ENCODE measurements around the gene ROBO3. TPM values are rescaled to one million over a fixed set of nuclear protein-coding genes. Genes with fewer than 3 reads are reported as not detected.
A peak's percentile ranks its signal among the peaks of the same experiment; 100 is the strongest.

ROBO3 gene
- polyA plus RNA-seq, 1 donor: 17.3 TPM

DNA sequence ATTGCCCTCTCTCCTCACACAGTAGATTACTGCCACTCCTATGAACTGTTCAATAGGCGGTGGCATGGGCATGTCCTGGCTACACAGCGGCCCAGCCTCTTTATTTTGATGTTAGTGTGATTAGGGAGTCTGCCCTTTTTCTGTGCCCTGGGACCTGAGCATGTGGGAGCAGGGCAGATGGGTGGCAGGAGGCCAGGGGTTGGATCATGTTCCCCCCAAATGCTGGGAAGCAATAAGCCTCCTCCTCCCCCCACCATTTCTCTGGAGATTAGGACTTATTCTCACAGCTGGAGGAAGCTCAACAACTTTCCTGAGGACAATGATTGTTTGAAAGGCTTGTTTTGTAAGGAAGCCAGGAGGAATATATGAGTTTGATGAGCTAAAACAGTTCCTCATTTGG lies 54.7 kb downstream of the ROBO3 start:
- H3K36me3 ChIP-seq (ENCODE audit: control insufficient read depth, insufficient read depth, low read length): no peaks in the 10 kb centered on the region
- WGBS (ENCODE audit: insufficient coverage, low lambda C conversion rate): no CpG with 5 or more reads among the region's 2 CpGs
- no peak overlapping the region for H3K27ac ChIP-seq (ENCODE audit: low read length)

DNA sequence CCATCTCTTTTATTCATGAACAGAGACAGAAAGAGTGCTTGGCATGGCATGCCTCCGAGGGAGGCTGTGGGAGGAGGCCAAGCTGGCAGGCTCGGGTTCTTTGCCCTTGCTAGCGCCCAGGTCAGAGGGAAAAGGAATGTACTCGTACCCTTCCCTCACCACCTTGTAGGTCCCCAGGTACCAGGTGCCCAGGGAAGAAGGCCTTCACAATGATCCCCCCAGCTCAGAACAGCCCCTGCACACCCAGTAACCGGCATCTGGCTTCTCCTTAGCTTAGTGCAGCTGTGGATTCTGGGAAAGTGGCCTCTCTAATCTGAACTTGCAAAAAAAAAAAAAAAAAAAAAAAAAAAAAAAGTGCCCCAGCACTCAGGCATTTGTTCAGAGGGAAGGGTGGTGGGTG lies 55.1 kb downstream of the ROBO3 start:
- H3K36me3 ChIP-seq (ENCODE audit: control insufficient read depth, insufficient read depth, low read length): no peaks in the 10 kb centered on the region
- peaks cover 3% of the 10 kb centered on the region for H3K9me3 ChIP-seq (ENCODE audit: control insufficient read depth, low read depth, low read length)
- no CpG with 5 or more reads among the region's 5 CpGs for whole genome bisulfite sequencing (ENCODE audit: insufficient coverage, low lambda C conversion rate)
- peaks cover 53% of the 10 kb centered on the region for H3K27me3 ChIP-seq (ENCODE audit: control insufficient read depth, insufficient read depth, low read length)
- no peak overlapping the region for H3K4me3 ChIP-seq (ENCODE audit: low read length)
- DNase-seq: no peak
- peaks cover 4% of the 10 kb centered on the region for H3K4me1 ChIP-seq (ENCODE audit: control insufficient read depth, insufficient read depth, low read length)
- no peak overlapping the region for H3K27ac ChIP-seq (ENCODE audit: low read length)

More for the DNA sequence above, 54.7 kb downstream of the ROBO3 start:
- Histone ChIP-seq H3K27me3 (ENCODE audit: control insufficient read depth, insufficient read depth, low read length) (peaks cover 53% of the 10 kb centered on the region), H3K4me3 (ENCODE audit: low read length) (no peak overlapping the region), H3K4me1 (ENCODE audit: control insufficient read depth, insufficient read depth, low read length) (peaks cover 4% of the 10 kb centered on the region), H3K9me3 (ENCODE audit: control insufficient read depth, low read depth, low read length) (peaks cover 3% of the 10 kb centered on the region)
- DNase-seq: no peak

DNA sequence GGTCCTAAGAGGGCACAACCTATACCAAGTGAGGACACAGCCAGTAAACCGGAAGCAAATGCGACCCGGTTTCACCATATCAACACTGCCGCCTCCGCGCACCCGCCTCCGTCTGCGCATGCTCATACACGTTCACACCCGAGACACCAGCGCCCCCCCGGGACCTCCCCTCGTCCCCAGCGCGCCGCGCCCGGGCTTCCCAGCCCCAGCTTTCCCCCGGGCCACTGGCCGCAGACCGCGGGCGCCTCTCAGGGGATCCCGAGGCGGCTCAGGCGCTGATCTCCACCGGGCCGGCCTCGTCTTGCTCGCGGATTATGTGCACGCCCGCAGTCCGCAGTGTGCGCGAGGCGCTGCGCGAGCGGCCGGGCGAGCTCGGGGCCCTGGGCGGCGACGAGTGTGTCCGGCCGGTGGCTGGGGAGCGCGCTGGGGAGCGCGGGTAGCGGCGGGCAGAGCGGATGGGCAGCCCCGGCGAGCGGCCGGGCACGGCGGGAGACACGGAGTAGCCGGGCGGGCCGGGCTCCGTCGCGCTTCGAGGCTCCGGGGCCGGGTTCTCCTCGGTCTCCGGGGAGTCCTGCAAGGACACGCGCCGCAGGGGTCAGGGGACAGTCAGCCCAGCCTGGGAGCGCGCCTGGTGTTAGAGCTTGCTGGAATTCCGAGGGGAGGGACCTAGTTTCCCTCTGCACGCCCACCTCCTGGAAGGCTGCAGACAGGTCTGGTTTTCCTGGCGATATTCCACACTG lies 55.8 kb downstream of the ROBO3 start:
- no CpG with 5 or more reads among the region's 82 CpGs for WGBS (ENCODE audit: insufficient coverage, low lambda C conversion rate)
- H3K4me3 ChIP-seq (ENCODE audit: low read length): no peak overlapping the region
- H3K4me1 ChIP-seq (ENCODE audit: control insufficient read depth, insufficient read depth, low read length): peaks cover 4% of the 10 kb centered on the region
- no peak overlapping the region for H3K27ac ChIP-seq (ENCODE audit: low read length)
- H3K27me3 ChIP-seq (ENCODE audit: control insufficient read depth, insufficient read depth, low read length): peaks cover 51% of the 10 kb centered on the region
- H3K9me3 ChIP-seq (ENCODE audit: control insufficient read depth, low read depth, low read length): peaks cover under 1% of the 10 kb centered on the region
- peak; percentile 70 to 73 for DNase-seq
- H3K36me3 ChIP-seq (ENCODE audit: control insufficient read depth, insufficient read depth, low read length): no peaks in the 10 kb centered on the region

DNA sequence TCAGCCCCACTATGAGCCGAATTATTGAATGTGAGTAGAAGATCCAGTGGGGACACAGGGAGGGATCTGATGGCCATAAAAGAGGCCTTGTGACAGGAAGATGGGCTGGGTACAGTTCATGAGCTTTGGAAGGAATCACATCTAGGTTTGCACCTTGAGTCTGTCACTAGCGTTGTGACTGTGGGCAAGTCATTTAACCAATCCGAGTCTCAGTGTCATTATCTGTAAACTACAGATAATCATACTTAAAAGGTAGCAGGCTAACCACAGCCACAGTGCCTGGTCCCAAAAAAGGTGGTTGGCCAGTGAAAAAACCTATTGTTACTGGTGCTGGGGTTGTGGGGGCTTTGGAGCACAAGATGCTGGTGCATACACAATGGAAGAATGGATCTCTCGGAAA lies 57.6 kb downstream of the ROBO3 start:
- 80% methylated on average over 1 of the region's 4 CpGs for WGBS (ENCODE audit: insufficient coverage, low lambda C conversion rate)
- peaks cover 4% of the 10 kb centered on the region for H3K4me1 ChIP-seq (ENCODE audit: control insufficient read depth, insufficient read depth, low read length)

DNA sequence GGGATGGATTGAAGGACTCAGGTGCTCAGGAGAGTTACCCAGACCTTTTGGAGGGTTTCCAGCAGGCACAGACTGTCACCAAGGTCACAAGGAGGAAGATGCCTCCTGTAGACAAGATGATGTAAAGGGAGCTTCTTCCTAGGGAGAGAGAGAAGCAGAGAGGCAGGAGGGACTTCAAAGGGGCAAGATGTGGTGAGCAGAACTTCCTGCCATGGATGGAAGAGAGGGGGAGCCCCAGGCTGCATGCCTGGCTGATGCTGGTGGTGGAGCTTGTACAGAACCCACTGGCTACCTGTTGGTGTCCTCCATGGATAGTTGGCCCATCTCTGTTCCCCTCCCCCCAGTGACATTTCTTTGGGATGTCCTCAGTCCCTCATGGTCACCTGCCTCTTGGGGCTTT lies 58.1 kb downstream of the ROBO3 start:
- Histone ChIP-seq H3K36me3 (ENCODE audit: control insufficient read depth, insufficient read depth, low read length) (no peaks in the 10 kb centered on the region), H3K4me3 (ENCODE audit: low read length) (no peak overlapping the region), H3K4me1 (ENCODE audit: control insufficient read depth, insufficient read depth, low read length) (peaks cover 4% of the 10 kb centered on the region), H3K27ac (ENCODE audit: low read length) (no peak overlapping the region), H3K9me3 (ENCODE audit: control insufficient read depth, low read depth, low read length) (no peaks in the 10 kb centered on the region), H3K27me3 (ENCODE audit: control insufficient read depth, insufficient read depth, low read length) (peaks cover 41% of the 10 kb centered on the region)
- DNase-seq: no peak

More for the DNA sequence above, 57.6 kb downstream of the ROBO3 start:
- Histone ChIP-seq H3K27me3 (ENCODE audit: control insufficient read depth, insufficient read depth, low read length) (peaks cover 41% of the 10 kb centered on the region), H3K27ac (ENCODE audit: low read length) (no peak overlapping the region), H3K4me3 (ENCODE audit: low read length) (no peak overlapping the region), H3K9me3 (ENCODE audit: control insufficient read depth, low read depth, low read length) (no peaks in the 10 kb centered on the region), H3K36me3 (ENCODE audit: control insufficient read depth, insufficient read depth, low read length) (no peaks in the 10 kb centered on the region)
- no peak for DNase-seq

DNA sequence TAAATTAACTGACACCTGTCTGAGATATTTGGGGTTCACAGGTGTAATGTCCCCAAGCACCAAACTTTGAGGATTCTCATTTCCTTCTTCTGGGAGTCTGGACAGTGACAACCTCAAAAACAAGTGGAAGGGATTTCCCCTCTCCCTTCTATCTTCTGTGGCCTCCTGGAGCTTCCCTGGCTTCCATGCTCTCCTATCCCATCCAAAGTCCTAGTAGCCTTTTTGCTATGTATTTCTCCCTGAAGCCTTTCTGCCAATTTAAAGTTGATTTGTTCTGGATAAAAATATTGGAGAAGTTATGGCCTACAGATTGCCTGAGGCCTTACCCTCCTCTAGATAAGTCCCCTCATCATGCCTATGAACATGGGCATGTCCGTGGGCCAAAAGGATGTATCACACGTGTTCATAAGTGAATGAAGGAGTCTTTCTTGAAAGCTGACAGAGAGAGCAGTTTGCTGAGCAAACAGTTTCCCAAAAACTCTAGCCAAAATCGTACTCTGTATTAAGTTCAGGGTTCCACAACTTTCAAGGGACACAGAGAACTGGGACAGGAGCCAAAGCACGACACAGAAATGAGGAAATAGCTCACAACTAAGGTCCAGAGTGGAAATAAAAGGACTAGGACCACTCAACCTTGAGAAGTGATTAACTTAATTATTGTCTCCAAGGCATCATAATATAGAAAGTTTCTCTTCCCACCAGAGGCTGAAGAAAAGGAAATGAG lies 63.9 kb downstream of the ROBO3 start:
- WGBS (ENCODE audit: insufficient coverage, low lambda C conversion rate): no CpG with 5 or more reads among the region's 4 CpGs
- no peaks in the 10 kb centered on the region for H3K9me3 ChIP-seq (ENCODE audit: control insufficient read depth, low read depth, low read length)
- no peak for DNase-seq

DNA sequence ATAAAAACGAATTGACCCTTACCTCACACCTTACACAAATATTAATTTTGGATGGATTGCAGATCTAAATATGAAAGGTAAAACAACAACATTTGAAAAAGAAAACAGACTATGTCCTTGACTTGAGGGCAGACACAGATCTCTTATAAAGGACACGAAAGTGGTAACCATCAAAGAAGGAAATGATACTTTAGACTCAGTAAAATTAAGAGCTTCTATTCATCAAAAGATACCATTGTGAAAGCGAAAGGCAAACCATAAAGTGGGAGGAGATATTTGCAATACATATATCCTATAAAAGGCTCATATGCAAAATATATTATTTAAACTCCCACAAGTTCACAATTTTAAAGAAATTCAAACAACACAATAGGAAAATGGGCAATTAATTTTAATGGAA lies 65.6 kb downstream of the ROBO3 start:
- Histone ChIP-seq H3K4me3 (ENCODE audit: low read length) (no peak overlapping the region), H3K4me1 (ENCODE audit: control insufficient read depth, insufficient read depth, low read length) (no peaks in the 10 kb centered on the region), H3K27me3 (ENCODE audit: control insufficient read depth, insufficient read depth, low read length) (peaks cover under 1% of the 10 kb centered on the region), H3K9me3 (ENCODE audit: control insufficient read depth, low read depth, low read length) (no peaks in the 10 kb centered on the region), H3K36me3 (ENCODE audit: control insufficient read depth, insufficient read depth, low read length) (no peaks in the 10 kb centered on the region), H3K27ac (ENCODE audit: low read length) (no peak overlapping the region)
- 100% methylated on average over 1 of the region's 3 CpGs for WGBS (ENCODE audit: insufficient coverage, low lambda C conversion rate)
- DNase-seq: no peak

More for the DNA sequence above, 63.9 kb downstream of the ROBO3 start:
- Histone ChIP-seq H3K4me1 (ENCODE audit: control insufficient read depth, insufficient read depth, low read length) (no peaks in the 10 kb centered on the region), H3K27me3 (ENCODE audit: control insufficient read depth, insufficient read depth, low read length) (peaks cover 2% of the 10 kb centered on the region), H3K27ac (ENCODE audit: low read length) (no peak overlapping the region), H3K36me3 (ENCODE audit: control insufficient read depth, insufficient read depth, low read length) (no peaks in the 10 kb centered on the region), H3K4me3 (ENCODE audit: low read length) (no peak overlapping the region)

Other genes starting within 250 kb of the ROBO3 start
- 45.3 TPM for gene TBRG1, start 242.6 kb upstream of the ROBO3 start, polyA plus RNA-seq
- gene SIAE, start 191.7 kb upstream of the ROBO3 start, polyA plus RNA-seq: 48.1 TPM
- gene SPA17, start 191.5 kb upstream of the ROBO3 start, polyA plus RNA-seq: 7.4 TPM
- gene NRGN, start 125.5 kb upstream of the ROBO3 start, polyA plus RNA-seq: 2.1 TPM
- 5.0 TPM for gene VSIG2, start 113.2 kb upstream of the ROBO3 start, polyA plus RNA-seq
- 15.0 TPM for gene ESAM, start 103.1 kb upstream of the ROBO3 start, polyA plus RNA-seq
- 23.2 TPM for gene MSANTD2, start 65.0 kb upstream of the ROBO3 start, polyA plus RNA-seq
- gene ROBO4, start 32.4 kb downstream of the ROBO3 start, polyA plus RNA-seq: 5.1 TPM
- not detected for gene HEPN1, start 53.8 kb downstream of the ROBO3 start, polyA plus RNA-seq
- gene HEPACAM, start 70.6 kb downstream of the ROBO3 start, polyA plus RNA-seq: 0.04 TPM
- gene CCDC15, start 88.8 kb downstream of the ROBO3 start, polyA plus RNA-seq: 2.5 TPM
- 91.1 TPM for gene SLC37A2, start 197.9 kb downstream of the ROBO3 start, polyA plus RNA-seq
- gene TMEM218, start 246.2 kb downstream of the ROBO3 start, polyA plus RNA-seq: 29.1 TPM